Suppressor macrophage treated with lipopolysaccharide for 4 hours (primary cell): ENCODE data around the gene PLA2G4A.
A peak's percentile ranks its signal among the peaks of the same experiment; 100 is the strongest.

Source experiments
- DNase-seq: peaks from one replicate; pipeline ENCODE4 v3.0.0-alpha.2; 2020

Gene PLA2G4A

DNA sequence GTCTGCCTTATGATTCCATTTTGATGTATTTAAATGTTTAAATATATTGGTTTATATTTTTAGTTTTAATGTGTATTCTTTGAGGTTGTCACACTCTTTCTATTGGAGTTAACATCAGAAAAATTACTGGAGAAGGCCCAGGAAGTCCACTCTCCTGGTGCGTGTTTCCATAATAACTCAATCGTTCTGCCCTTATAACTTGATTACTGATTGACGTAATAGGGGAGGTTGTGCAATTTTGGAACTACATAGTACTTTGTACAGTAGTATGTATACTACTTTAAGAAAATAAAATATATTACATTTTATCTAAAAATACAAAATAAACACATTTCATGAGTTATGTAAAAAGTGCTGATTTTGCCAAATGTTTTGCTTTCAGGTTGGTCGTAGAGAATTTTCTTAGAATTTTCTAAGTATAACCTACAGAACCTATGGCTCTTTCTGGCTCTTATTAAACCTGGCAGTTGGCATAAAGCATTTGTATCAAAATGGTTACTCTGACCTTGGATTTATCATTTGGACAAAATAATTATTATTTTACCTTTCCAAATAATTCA lies 5.7 kb downstream of the PLA2G4A start:
- peak; percentile 75 for DNase-seq

DNA sequence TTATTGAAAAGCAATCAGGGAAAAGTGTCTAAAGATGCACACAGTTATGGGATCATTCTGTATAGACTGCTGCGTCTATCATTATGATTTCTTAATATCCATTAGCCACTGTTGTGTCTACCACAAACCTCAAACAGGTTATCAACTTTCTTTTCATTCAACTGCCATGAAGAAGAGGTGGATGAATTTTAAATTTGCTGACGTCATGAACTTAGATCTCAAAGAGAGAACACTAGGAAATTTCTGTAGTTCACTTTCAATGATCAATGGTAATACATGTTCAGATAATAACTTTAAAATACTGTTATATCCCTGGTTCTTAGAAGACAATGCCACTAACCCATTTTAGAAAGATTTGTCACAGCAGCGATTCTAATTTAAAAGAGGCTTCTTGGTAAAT lies 6.7 kb downstream of the PLA2G4A start:
- no peak for DNase-seq

DNA sequence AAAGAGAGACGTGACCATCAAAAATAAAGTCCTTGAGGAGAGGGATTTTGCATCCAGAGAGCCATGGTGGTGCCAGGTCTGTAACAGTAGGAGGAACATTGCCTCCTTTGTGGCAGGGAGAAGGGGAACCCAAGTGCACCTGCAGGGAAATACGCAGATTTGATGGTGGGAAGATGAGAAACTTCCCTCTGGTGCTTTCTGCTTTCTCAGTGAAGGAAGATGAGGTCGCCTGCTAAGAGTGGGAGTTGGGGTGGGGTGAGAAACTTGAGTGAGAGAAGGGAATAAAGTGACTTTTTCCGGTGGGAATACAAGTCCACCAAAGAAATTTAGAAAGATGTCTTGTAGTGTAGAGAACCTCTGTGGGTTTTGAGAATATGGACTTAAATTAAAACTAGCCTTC lies 9.1 kb downstream of the PLA2G4A start:
- DNase-seq, result no peak

DNA sequence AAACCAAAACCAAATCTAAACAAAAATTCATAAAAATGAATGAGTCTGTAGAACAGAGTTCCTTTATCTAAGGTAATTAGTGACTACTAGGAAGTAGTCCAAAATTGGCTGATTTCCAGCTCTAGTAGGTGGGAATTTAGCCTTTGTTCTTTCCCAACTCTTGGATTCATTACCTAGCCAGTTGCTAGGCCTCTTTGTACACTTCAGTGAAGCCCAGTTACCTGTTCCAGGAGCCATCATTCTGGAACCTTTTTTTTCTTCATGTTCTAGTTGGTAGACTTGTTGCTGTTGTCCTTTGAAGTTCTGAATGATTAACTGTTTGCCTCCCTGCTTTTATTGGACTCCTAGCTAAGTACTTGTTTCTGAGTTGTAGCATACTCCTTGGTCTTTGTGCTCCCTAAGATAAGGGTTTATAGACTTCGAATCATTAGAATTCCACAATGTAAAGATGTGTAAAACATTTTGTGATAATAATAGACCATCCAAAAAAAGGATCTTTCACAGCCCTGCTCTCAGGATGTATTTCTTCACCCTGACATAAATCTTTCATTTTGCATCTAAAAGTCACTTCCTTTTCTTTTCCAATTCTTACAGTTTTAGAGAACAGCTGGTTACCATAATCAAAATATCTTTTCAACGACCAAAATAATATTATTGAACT lies 9.8 kb downstream of the PLA2G4A start:
- DNase-seq, result no peak

DNA sequence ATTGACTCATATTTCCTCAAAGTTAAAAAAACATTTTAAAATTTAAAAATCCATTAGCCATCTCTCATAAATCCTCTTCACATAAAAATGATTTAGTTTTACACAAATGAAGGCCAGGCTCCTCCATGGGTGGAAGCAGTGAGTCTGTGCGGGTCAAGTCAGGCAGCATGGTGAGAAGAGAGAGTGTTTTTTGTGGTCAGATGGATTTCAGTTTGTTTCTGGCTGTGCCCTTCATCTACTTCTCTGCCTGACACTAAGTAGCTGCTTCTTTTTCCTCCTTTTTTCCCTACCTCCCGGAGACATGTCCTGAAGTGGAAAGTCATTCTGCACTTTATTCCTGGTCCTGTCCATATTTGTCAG lies 10.3 kb downstream of the PLA2G4A start:
- DNase-seq, result no peak

DNA sequence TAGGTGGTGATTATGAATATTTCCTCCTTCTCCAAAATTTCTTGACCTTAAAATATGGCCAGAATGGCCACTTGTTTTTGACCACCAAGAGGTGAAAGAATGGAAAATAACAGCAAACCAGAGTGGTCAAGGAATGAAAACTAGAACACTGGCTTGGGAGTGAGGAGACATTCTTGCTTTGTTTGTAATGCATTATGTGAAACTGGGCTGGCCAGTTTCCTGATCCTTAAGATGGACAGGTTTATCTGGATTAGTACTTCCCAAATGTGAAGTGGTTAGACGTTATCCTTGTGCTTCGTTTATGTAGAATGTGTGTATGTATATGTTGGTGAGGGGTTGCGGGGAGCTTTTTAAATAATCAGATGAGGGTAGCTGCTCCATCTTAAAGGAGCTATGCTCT lies 12.8 kb downstream of the PLA2G4A start:
- DNase-seq, result no peak

DNA sequence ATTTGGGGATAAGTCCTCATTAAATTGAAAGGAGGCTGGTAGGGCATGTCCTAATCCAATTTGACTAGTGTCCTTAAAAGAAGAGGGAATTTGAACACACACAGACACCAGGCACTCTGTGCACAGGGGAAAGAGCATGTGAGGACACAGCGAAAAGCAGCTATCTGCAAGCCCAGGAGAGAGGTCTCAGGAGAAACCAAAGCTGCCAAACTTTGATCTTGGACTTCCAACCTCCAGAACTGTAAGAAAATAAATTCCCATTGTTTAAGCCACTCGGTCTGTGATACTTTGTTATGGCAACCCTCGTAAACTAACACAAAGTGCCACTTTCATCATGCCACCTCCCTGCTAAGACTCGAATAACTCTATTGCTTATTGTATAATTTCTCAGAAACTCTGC lies 13.8 kb downstream of the PLA2G4A start:
- DNase-seq, result no peak

DNA sequence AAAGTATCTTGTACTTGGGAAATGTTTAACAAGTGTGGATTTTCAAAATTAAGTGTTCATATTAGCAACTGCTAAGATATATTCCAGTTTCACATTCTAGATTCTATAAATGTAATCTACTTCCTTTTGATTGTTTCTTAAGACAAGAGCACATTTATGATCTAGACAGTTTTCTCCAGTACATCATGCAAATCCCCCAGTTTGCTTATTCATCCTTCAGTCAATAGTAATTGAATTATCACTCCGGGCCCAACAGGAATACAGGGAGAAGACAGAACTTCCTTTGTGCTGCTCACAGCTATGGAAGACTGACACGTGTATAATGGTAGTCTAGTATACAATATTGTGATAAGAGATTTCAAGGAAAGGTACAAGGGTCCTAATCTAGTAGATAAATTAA lies 14.5 kb downstream of the PLA2G4A start:
- DNase-seq, result peak; percentile 31

DNA sequence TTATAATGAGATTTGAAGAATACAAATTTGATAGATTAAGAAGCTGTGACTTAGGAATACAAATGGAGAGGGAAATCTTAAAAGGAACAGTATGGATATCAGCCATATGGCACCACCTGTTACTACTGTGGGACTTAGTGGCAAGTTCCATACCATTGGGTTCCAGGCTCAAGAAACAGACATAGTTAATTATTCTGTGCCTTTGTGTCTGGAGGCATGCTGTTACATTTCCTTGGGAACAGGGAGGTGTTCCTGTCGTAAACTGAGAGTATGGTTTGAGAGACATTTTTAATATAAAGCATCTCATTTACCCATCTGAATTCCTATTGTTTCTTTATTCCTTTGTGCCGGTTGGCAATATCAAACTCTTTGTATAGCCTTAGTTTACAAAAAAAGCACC lies 15.2 kb downstream of the PLA2G4A start:
- DNase-seq, result no peak

DNA sequence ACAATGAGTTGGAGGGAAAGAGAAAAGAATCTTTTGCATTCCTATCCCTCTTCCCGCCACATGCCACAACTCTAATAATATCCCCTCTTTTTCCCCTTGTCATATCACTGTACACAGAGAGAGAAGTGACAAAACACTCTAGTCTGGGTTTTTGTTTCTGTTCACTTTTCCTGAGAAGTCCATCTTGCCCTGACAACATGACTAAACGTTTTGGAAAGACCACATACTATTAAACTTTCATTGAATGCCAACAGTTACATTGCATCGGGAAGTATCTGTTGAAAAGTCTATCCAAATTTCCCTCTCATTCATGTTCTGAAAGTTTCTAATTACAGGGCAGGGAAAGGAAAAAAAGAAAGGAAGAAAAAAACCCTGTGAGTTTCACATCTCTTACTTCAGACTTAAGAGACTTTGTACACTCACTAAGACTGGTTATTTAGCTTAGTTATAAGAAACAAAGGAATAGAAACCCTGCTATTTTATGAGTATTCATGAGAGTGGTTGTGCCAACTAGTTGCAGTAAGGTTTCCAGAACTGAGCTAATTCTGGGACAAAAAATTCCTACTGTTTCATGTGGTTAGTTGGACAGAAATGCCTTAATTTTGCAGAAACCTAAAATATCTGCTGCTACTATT lies 16.9 kb downstream of the PLA2G4A start:
- peak; percentile 91 for DNase-seq

DNA sequence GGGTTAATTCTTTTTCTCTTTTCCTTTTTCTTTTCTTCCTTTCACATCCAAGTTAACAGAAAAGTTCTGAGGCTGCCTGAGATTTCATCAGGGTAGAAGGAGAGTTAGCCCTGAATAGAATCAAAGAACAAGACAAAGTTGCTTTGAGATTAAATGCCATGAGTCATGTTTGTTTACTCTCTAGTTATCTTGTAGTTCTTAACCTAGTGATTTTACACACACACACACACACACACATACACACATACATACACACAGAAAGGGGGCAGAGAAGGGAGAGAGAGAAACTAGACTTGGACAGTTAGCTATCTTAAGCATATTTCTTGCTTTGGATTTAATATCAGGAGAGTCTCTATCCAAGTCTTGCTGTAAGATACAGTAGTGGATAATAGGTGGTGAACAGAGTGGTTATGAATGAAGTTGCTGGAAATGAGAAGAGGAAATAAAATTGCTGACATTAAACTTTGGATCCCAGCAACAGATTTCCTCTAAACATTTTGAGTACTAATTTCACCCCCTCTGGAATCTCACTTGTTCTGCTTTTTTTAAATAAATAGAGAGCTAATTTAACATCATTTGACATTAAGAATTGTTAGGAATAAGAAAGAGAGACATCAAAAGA lies 19.9 kb downstream of the PLA2G4A start:
- peak; percentile 42 for DNase-seq

DNA sequence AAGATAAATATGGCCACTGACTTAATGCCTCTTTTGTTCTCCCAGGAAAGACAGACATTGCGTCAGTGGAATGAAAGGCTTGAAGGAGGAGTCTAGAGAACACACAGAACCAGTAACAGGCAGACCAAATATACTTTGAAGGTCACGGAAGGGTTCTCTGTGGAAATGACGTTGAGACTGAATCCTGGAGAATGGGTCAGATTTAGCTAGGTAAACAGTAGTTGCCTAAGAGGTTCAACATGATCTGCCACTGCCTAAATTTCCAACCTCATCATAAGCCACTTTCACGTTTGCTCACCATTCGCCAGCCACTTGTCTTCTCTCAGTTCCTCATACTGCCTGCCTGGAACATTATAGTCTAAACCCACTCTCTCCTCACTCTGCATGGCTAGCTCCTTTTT lies 20.5 kb downstream of the PLA2G4A start:
- peak; percentile 90 for DNase-seq

DNA sequence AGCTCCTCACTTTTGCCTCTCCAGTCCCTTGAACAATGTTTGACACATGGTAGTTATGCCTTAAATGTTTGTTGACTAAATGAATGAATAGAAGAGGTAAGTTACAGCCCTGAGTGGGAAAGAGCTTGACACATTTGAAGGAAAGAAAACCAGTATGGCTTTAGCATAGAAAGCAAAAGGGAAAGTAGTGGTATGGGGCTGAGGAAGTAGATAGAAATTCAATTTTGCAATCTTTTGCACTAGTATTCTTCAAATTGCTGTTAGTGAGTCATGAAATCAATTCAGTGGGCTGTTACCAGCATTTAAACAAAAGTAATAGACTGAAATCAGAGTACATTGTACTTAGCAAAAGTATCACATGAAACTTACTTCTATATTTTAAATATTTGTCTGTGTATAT lies 21.1 kb downstream of the PLA2G4A start:
- peak; percentile 82 for DNase-seq

DNA sequence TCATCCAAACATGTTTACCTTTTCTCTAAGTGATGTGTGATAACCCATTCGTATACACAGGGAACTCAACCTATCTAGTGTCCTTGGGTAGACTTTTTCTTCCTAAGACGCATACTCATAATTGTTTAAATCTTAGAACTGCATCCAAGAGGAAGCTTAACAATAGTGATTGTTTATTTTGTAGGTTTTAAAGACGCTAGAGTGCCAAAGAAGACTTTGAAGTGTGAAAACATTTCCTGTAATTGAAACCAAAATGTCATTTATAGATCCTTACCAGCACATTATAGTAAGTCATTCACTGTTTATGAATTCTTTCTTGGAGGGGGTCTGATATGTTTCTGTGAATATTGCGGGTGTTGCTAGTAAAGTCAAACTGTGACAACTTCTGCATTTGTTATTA lies 25.4 kb downstream of the PLA2G4A start:
- no peak for DNase-seq

DNA sequence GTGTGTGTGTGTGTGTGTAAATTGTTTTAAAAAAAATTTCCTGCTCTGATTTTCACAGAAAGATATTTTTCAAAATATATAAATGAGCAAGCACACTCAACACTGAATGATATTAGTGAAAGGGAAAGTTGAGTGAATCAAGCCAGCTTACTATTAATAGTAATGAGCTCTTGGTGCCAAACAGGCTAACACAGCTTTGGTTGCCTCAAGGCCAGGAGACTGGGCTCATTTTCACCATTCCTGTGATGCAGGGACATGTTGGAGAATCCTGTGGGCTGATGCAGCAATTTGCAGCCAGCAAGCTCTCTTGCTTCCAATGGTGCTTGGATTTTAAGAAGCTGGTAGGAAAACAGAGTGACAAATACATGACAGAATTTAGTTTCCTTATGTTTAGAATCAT lies 30.2 kb downstream of the PLA2G4A start:
- no peak for DNase-seq

DNA sequence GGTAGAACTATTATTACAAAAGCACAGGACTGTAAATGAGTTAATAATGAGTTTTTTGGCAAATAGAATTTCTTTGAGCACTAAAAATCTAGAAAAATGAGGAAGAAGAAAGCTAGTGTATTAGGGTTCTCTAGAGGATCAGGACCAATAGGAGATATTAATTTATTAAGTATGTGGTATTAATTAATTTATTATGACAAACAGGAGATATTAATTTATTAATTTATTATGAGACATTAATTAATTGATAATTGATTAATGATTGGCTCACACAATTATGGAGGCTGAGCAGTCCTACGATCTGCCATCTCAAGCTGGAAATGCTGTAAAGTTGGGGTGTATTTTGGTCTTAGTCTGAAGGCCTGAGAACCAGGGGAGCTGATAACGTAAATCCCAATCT lies 31.2 kb downstream of the PLA2G4A start:
- no peak for DNase-seq

DNA sequence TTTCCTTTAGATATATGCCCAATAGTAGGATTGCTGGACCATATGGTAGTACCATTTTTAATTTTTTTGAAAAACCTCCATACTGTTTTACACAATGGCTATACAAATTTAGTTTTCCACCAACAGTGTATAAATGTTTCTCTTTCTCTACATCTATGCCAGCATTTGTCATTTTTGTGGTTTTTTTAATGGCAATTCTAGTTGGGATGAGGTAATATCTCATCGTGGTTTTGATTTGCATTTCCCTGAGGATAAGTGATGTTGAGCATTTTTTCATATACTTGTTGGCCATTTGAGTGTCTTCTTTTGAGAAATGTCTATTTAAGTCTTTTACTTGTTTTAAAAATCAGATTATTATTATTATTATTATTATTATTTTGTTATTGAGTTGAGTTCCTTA lies 35.5 kb downstream of the PLA2G4A start:
- peak; percentile 17 for DNase-seq

DNA sequence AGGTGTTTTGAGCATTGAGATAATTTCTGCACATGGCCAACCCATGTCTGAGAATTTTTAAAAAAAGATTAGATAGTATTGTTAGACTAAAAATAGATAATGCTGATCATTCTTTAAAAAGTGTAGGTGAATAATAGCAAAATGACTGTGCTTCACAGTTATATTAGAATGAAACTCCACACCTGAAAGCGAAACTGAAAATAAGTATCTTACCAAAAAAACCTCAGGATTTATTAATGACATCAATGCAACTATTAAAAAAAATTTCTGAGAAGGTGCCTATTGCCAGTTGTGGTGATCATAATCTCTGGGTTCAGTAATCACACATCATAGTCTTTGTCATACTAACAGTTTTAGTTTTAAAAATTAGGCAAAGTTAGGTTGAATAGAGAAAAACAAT lies 36.5 kb downstream of the PLA2G4A start:
- DNase-seq, result peak; percentile 25

DNA sequence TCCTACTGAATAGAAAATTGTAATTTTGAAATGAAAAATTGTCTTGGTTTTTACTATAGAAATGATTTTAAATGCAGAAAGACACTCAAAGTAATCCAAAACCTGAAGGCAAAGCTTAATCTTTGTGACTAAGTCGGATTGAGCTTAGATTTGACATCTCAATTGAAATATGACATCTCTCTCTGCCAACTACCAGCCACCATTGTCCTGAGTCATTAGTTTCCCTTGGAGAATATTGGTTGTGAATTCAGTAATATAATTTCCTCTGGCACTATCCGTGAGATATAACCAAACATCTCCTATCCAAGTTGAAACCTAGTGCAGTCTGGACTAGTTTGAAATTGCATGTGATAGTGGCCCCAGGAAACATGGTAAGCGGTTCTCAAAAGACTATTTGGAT lies 37.1 kb downstream of the PLA2G4A start:
- no peak for DNase-seq

DNA sequence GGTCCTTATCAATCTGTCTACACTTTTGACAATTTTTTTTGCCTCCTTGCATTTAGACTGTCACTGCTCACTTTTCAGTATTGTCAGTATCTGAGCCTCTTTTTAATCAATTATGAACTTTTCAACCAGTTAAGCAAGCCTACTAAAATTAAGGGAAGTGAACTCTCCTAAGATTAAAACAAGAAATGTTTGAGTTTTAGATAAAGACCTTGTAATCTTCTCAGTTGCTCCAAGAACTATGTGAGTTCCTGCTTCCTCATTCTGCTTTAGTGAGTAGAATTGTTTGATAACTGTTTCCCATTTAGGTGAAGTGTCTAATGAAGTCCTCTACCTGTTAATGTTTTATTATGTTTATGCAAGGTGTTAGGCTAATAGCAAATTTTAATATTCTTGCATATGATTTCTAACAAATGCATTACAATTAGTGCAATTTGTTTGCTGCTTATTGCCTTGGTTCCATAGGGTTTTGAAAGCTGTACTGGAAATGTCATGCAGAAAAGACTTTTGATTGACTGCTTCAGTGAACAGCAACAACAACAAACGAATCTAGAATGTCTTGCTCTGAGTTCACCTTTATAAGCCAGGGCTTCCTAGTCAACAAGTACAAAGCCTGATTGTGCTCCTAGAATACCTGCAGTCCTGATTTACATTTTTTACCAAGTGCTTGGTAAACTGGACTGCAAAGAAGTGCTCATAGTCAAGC lies 40.9 kb downstream of the PLA2G4A start:
- no peak for DNase-seq

DNA sequence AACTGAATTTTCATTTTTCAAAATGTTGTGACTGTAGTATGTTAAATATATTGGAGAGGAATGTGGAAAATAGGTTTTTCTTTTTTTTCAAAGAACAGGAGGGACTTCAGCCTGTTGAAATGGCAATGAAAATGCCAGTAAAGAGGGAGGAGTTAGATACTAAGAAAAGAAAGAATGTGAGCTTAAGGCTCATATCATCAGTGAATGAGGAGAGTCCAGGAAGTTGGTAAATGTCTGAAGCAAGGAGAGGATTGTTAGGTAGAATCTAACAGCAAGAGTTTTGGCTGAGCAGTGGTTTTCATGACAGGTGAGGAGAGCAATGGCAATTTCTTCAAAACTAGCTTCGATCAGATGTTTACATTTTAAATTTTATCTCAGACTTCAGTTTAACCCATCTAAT lies 43.0 kb downstream of the PLA2G4A start:
- no peak for DNase-seq

DNA sequence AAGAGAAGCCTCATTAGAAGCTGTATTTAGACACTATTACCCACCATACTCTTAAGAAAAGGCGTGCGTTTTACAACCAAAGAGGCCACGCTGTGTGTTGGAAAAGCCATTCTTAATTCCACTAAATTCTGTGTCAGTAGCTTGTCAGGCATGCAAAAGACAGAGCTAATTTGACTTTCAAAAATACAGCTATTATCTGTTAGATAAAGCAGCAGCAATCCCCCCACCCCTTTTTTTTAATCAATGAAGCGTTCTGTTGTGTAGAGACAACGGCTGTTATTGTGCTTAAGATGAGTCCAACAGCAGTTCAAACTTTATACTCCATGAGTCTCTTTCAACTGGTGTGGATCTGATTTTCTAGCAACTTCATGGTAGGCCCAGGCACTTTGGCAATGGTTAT lies 43.5 kb downstream of the PLA2G4A start:
- no peak for DNase-seq

DNA sequence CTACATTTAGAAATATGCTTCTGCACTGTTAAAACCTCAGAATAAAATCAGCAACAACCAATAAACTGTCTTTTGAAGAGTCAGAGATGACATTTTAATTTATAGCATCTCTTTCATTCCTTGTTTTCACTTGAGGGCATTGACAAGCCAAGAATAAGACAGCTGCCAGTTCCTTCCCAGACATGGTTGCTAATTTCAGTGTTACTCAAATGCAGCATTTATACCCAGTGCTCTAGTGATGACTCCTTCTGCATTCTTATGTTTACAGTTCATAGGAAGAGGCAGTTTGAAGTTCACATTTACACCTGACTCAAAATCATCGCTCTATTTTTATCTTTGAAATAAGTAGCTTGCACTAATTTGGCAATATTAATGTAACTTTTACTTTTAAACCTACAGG lies 44.9 kb downstream of the PLA2G4A start:
- DNase-seq, result no peak
